Activated CD8-positive, alpha-beta T cell treated with anti-CD3 and anti-CD28 coated beads for 36 hours (primary cell): ENCODE data around the gene CHST9. TPM values are rescaled to one million over a fixed set of nuclear protein-coding genes. Genes with fewer than 3 reads are reported as not detected.

ENCODE experiments used
- ATAC-seq: fragments of 200-7000 bp; cut with Tn5 transposase; one replicate; pipeline ENCODE4 v1.10.0; 2021; ENCODE audit warnings: mild to moderate bottlenecking, moderate library complexity
- CTCF ChIA-PET: fragments of 350-600 bp; sonication (Branson Sonifier 250); formaldehyde crosslinking; loops from one replicate; lab custom pipeline; 2021; ENCODE audit warnings: antibody characterized with exemption; lab: Charles Lee
- POLR2A ChIA-PET: fragments of 350-600 bp; sonication (Branson Sonifier 250); formaldehyde crosslinking; loops from one replicate; lab custom pipeline; 2021; ENCODE audit warnings: antibody characterized with exemption; lab: Charles Lee
- DNase-seq: peaks from one replicate; pipeline ENCODE4 v3.0.0-alpha.2; 2020
- H3K27ac Mint-ChIP-seq: one replicate; pipeline ENCODE4 v1.8.0; 2021; ENCODE audit warnings: mild to moderate bottlenecking, mixed read lengths
- H3K27me3 Mint-ChIP-seq: one replicate; pipeline ENCODE4 v1.8.0; 2021; ENCODE audit warnings: mixed read lengths
- H3K36me3 Mint-ChIP-seq: one replicate; pipeline ENCODE4 v1.8.0; 2021; ENCODE audit warnings: low read depth, mixed read lengths
- H3K4me1 Mint-ChIP-seq: one replicate; pipeline ENCODE4 v1.8.0; 2021; ENCODE audit warnings: low read depth, mixed read lengths
- H3K4me3 Mint-ChIP-seq: one replicate; pipeline ENCODE4 v1.8.0; 2021; ENCODE audit warnings: mild to moderate bottlenecking, moderate library complexity, mixed read lengths
- H3K9me3 Mint-ChIP-seq: one replicate; pipeline ENCODE4 v1.8.0; 2021; ENCODE audit warnings: mixed read lengths
- intact Hi-C: fragments of 100-400 bp; cut with micrococcal nuclease; formaldehyde crosslinking; loops from one replicate; pipeline ENCODE4 v1.10.0; 2022
- total RNA-seq, 2 experiments: library from RNA; stranded (reverse); gene quantifications; one replicate each; pipeline ENCODE4 v1.2.3, GENCODE V29; 2021
- TF ChIP-seq, protein P1 (sequence below): fragments of 200-600 bp; IDR thresholded peaks from one replicate; pipeline ENCODE4 v1.8.0; 2022; ENCODE audit warnings: antibody characterized with exemption, mild to moderate bottlenecking

CHST9 gene
- total RNA-seq, 2 experiments from 2014 or later = not detected

DNA sequence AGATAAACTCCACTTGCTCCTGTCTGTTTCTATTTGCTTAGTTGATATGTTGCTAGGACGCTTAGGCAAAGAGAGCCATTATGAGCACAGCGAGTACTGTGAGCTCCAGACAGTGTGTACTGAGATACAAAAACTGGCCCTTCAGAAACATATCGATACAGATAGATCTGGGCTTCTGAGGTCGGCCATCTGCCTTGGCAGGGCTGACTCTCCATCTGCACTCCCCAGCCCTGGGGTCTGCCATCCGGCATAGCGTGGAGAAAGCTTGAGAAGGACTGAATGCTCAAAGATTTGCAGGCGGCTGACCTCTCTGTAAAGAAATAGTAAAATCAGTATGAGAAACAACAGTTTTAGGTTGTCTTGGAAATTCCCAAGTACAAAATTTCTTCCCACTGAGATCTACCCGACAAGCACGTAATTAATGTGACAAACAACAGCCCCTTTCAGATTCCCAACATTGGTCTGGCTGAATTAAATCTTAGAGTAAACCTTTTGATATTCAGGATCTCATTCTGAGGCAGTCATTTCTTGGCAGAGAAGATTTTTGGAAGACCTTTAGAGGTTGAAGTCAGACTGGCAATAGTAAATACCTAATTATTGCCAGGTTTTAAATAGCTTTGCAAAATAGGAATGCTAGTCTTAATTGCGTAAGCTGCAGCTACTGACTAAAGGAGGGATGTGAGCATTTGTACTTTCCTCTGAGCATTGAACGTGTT lies 127.4 kb downstream of the CHST9 start:
- Mint-ChIP-seq H3K4me1 (no peaks in the 10 kb centered on the region), H3K27me3 (no peaks in the 10 kb centered on the region), H3K9me3 (peaks cover under 1% of the 10 kb centered on the region), H3K27ac (no peak overlapping the region), H3K36me3 (no peaks in the 10 kb centered on the region), H3K4me3 (no peak overlapping the region)
- ATAC-seq = no peak
- DNase-seq = no peak
- POLR2A ChIA-PET = no interaction called here
- CTCF ChIA-PET = no interaction called here
- TF ChIP-seq, protein P1, sequence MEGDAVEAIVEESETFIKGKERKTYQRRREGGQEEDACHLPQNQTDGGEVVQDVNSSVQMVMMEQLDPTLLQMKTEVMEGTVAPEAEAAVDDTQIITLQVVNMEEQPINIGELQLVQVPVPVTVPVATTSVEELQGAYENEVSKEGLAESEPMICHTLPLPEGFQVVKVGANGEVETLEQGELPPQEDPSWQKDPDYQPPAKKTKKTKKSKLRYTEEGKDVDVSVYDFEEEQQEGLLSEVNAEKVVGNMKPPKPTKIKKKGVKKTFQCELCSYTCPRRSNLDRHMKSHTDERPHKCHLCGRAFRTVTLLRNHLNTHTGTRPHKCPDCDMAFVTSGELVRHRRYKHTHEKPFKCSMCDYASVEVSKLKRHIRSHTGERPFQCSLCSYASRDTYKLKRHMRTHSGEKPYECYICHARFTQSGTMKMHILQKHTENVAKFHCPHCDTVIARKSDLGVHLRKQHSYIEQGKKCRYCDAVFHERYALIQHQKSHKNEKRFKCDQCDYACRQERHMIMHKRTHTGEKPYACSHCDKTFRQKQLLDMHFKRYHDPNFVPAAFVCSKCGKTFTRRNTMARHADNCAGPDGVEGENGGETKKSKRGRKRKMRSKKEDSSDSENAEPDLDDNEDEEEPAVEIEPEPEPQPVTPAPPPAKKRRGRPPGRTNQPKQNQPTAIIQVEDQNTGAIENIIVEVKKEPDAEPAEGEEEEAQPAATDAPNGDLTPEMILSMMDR = no peak
- intact Hi-C loops = no loop called here

- Mint-ChIP-seq H3K4me3 (no peak overlapping the region), H3K27me3 (no peaks in the 10 kb centered on the region), H3K27ac (no peak overlapping the region), H3K36me3 (no peaks in the 10 kb centered on the region), H3K9me3 (peaks cover 5% of the 10 kb centered on the region), H3K4me1 (no peaks in the 10 kb centered on the region)
- intact Hi-C loops = no loop called here
- TF ChIP-seq, protein P1 = no peak
- POLR2A ChIA-PET = no interaction called here
- ATAC-seq (no peak), DNase-seq (no peak)
- CTCF ChIA-PET = no interaction called here
These were observed 130.2 kb downstream of the CHST9 start for GRCh38 chr18:27054926-27055325.

DNA sequence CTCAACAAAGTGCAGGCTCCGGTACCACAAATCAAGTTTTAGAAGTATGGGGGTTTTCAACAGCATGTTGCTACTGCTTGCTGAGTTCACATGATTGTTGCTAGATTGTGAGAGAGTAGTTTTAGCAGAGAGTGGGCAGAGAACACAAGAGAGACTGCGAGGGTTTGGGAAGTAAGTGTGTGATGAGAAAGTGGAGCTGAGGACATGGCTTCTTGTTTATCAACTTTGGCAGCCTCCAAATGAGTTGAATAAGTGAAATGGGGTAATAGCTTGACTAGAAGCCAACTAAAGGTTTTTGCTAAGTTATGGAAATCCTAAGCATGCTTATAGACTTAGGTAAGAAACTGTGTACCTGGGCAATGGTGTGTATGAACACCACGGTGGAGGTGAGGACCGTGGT lies 135.1 kb downstream of the CHST9 start:
- no peaks in the 10 kb centered on the region for H3K4me1 Mint-ChIP-seq
- ATAC-seq (no peak), DNase-seq (no peak)
- H3K27ac Mint-ChIP-seq = no peak overlapping the region
- TF ChIP-seq, protein P1 = no peak
- H3K36me3 Mint-ChIP-seq = no peaks in the 10 kb centered on the region
- no peak overlapping the region for H3K4me3 Mint-ChIP-seq
- POLR2A ChIA-PET = no interaction called here
- no peaks in the 10 kb centered on the region for H3K27me3 Mint-ChIP-seq
- CTCF ChIA-PET = no interaction called here
- intact Hi-C loops = no loop called here
- H3K9me3 Mint-ChIP-seq = peaks cover 5% of the 10 kb centered on the region

DNA sequence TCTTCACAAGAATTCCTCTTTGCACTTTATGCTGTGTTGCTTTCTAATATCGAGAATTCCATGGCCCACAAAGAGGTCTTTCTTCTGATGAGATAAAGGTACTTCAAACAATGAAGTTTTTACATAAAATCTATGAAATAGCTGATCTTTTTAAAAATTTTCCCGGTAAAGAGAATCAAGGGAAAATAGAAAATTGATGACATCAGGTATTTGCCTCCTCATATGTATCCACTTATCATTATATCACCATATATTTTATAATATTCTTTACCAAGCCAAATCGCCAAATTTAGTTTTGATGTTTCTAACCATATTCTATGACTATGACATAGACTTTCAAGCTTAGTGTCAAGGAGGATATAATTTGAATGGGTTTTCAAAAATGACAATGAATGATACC lies 139.8 kb downstream of the CHST9 start:
- intact Hi-C loops = no loop called here
- H3K27me3 Mint-ChIP-seq = no peaks in the 10 kb centered on the region
- ATAC-seq = no peak
- DNase-seq = no peak
- H3K4me1 Mint-ChIP-seq = no peaks in the 10 kb centered on the region
- ChIA-PET CTCF (no interaction called here), POLR2A (no interaction called here)
- no peak overlapping the region for H3K4me3 Mint-ChIP-seq
- TF ChIP-seq, protein P1 = no peak
- H3K36me3 Mint-ChIP-seq = no peaks in the 10 kb centered on the region
- no peaks in the 10 kb centered on the region for H3K9me3 Mint-ChIP-seq
- no peak overlapping the region for H3K27ac Mint-ChIP-seq

DNA sequence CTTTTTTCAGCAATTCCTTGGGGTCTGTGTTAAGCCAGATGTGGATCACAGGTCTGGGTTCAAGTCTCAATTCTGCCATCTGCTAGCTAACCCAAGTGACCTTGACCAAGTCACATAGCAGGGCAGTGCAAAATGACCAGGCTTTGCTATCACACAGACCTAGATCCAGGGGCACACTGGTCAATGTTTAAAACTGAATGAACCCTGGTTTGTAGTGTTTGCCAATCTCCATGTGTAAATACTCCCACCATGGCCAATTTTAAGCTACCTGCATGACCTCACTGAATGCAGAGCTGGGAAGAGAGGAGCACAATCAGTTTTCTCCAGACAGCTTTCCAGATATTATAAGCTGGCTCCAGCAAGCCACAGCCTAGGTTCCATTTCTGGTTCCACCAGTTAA lies 142.9 kb downstream of the CHST9 start:
- intact Hi-C loops = no loop called here
- CTCF ChIA-PET = no interaction called here
- Mint-ChIP-seq H3K27me3 (no peaks in the 10 kb centered on the region), H3K4me1 (no peaks in the 10 kb centered on the region), H3K4me3 (no peak overlapping the region), H3K9me3 (no peaks in the 10 kb centered on the region), H3K27ac (no peak overlapping the region), H3K36me3 (no peaks in the 10 kb centered on the region)
- ATAC-seq (no peak), DNase-seq (no peak)
- POLR2A ChIA-PET = no interaction called here
- TF ChIP-seq, protein P1 = no peak
